Fibroblast of pulmonary artery (primary cell): ENCODE measurements around the gene GRIN3A.
A peak's percentile ranks its signal among the peaks of the same experiment; 100 is the strongest.
"Not testable (repeated sequence)": the region's sequence is repeated elsewhere in the genome, so short reads cannot be mapped to it uniquely, and the experiment has no call there.

Experiments used
- DNase-seq: peaks from one replicate; pipeline ENCODE4 v3.0.0-alpha.2; 2010; ENCODE audit warnings: low read depth
- H3K4me3 ChIP-seq: replicated peaks from 2 replicates; pipeline ENCODE4 v1.5.1; 2011; ENCODE audit warnings: low read depth, mild to moderate bottlenecking, control low read depth, low read length, moderate library complexity
- CTCF ChIP-seq: IDR thresholded peaks from 2 replicates; pipeline ENCODE4 v1.5.1; 2011; ENCODE audit warnings: mild to moderate bottlenecking, control low read depth, low read length, inconsistent platforms; ENCODE audit errors: missing control alignments

GRIN3A gene

DNA sequence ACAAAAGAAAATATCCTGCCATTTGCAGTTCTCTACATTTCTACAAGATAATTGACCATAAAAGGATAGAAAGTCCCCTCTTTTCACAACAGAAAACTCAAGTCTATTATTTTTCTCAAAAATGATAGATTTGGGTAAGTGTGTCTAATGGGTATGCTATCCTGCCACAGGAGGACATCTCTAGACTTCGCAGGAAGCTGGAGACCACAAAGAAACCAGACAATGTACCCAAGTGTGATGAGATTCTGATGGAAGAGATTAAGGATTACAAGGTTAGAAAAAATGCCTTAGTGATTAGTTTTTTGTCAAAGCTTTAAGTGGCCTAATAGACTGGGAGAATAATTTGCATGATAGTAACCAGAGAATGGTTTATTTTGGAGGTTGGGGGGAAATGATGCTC lies 176.7 kb downstream of the GRIN3A start:
- TF ChIP-seq CTCF: no peak
- DNase-seq: no peak
- no peak overlapping the region for H3K4me3 ChIP-seq

DNA sequence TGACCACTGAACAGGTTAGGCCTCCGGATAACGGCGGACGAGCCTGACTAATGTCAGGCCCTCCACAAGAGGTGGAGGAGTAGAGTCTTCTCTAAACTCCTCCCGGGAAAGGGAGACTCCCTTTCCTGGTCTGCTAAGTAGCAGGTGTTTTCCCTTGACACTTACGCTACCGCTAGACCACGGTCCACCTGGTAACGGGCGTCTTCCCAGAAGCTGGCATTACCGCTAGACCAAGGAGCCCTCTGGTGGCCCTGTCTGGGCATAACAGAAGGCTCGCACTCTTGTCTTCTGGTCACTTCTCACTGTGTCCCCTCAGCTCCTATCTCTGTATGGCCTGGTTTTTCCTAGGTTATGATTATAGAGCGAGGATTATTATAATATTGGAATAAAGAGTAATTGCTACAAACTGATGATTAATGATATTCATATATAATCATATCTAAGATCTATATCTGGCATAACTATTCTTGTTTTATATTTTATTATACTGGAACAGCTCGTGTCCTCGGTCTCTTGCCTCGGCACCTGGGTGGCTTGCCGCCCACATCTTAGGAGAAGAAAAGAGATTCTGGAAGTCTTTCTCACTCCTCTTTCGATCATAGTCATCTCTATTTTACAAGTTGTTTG lies 188.9 kb downstream of the GRIN3A start:
- TF ChIP-seq CTCF: peak; percentile 10
- not testable (repeated sequence) for DNase-seq, H3K4me3 ChIP-seq

GRCh38 chr9:101543098-101543735 lies 195.2 kb downstream of the GRIN3A start:
- no peak for TF ChIP-seq CTCF
- DNase-seq: no peak
- no peak overlapping the region for H3K4me3 ChIP-seq

GRCh38 chr9:101540069-101540468 lies 198.4 kb downstream of the GRIN3A start:
- no peak overlapping the region for H3K4me3 ChIP-seq
- TF ChIP-seq CTCF: no peak
- no peak for DNase-seq

DNA sequence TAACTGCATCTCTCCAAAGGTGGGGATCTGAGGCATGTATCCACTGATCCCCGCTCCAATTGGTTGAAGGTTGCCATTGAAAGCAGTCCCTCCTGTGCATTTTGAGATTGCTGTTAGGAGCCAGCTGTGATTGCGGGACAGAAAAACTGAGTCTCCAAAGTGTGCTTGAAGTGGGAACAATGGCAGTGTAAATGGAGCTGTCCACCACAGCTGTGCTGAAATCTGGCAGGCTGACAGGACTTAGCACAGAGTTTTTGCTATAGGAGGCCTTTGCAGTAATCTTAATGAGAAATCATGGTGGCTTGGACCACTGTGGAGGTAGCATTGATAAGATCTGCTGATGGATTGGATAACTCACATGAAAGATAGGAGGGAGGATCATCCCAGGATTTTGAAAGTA lies 201.5 kb downstream of the GRIN3A start:
- no peak overlapping the region for H3K4me3 ChIP-seq
- no peak for TF ChIP-seq CTCF
- peak; percentile 61 for DNase-seq

DNA sequence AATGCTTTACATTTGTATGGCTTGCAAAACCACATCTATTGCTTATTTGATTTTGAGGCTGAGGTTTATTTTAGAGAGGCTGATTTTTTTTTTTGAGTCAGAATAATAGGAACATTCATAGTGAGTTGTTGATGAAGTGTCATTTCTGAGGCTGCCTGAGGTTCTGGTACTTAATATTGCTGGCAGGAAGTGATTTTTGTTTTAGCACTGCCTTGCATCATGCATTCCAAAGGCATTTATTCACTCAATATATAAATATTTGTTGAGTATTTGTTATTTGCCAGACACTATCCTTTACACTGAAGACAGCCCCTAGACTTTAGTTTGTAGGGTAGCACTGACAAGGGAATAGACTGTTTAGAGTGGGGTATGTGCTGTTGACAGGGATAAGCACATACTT lies 202.1 kb downstream of the GRIN3A start:
- peak; percentile 27 for DNase-seq
- H3K4me3 ChIP-seq: no peak overlapping the region
- TF ChIP-seq CTCF: no peak
